ENCODE data around the gene LRRC7.

DNA sequence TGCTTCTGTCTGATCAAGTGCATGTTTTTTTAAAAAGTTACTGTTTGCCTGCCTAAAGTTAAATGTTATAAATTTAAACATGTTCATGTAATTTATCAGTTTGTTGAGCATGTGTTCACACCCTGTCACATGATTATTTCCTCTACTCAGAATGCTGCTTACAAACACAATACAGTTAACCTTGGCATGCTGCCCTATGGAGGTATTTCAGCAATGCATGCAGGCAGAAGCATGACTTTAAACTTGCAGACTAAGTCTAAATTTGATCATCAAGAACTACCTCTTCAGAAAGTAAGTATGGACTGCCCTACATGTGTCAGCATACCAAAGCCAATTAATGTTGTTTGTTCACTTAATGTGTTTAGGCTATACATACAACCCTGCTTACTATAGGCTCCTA, 476.1 kb downstream of the LRRC7 start:
- no peak for TF ChIP-seq EZH2 (conservative IDR thresholded peaks at IDR 0.05; ENCODE audit: low read depth, low read length)
- no peak for TF ChIP-seq CBX2 (IDR thresholded peaks at IDR 0.05; ENCODE audit: low read depth, low read length)
- no peak for TF ChIP-seq CBX2 (CRISPR knock-in tag; IDR thresholded peaks at IDR 0.05; ENCODE audit: low read depth)
- TF ChIP-seq NR3C1 (CRISPR knock-in tag; IDR thresholded peaks at IDR 0.05): no peak
- TF ChIP-seq, protein P1, sequence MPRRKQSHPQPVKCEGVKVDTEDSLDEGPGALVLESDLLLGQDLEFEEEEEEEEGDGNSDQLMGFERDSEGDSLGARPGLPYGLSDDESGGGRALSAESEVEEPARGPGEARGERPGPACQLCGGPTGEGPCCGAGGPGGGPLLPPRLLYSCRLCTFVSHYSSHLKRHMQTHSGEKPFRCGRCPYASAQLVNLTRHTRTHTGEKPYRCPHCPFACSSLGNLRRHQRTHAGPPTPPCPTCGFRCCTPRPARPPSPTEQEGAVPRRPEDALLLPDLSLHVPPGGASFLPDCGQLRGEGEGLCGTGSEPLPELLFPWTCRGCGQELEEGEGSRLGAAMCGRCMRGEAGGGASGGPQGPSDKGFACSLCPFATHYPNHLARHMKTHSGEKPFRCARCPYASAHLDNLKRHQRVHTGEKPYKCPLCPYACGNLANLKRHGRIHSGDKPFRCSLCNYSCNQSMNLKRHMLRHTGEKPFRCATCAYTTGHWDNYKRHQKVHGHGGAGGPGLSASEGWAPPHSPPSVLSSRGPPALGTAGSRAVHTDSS (CRISPR knock-in tag; conservative IDR thresholded peaks at IDR 0.05): no peak
- TF ChIP-seq, protein P2, sequence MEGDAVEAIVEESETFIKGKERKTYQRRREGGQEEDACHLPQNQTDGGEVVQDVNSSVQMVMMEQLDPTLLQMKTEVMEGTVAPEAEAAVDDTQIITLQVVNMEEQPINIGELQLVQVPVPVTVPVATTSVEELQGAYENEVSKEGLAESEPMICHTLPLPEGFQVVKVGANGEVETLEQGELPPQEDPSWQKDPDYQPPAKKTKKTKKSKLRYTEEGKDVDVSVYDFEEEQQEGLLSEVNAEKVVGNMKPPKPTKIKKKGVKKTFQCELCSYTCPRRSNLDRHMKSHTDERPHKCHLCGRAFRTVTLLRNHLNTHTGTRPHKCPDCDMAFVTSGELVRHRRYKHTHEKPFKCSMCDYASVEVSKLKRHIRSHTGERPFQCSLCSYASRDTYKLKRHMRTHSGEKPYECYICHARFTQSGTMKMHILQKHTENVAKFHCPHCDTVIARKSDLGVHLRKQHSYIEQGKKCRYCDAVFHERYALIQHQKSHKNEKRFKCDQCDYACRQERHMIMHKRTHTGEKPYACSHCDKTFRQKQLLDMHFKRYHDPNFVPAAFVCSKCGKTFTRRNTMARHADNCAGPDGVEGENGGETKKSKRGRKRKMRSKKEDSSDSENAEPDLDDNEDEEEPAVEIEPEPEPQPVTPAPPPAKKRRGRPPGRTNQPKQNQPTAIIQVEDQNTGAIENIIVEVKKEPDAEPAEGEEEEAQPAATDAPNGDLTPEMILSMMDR (CRISPR knock-in tag; IDR thresholded peaks at IDR 0.05): no peak
- no peak for TF ChIP-seq PTBP1 (IDR thresholded peaks at IDR 0.05; ENCODE audit: low read depth, low read length, poor library complexity, severe bottlenecking)
- no peak for TF ChIP-seq ESRRA (CRISPR knock-in tag; IDR thresholded peaks at IDR 0.05; ENCODE audit: low read depth)
- no peak for TF ChIP-seq ZBTB1 (CRISPR knock-in tag; IDR thresholded peaks at IDR 0.05; ENCODE audit: borderline replicate concordance)
- TF ChIP-seq NCOA2 (CRISPR knock-in tag; IDR thresholded peaks at IDR 0.05): no peak
- TF ChIP-seq, protein P3, sequence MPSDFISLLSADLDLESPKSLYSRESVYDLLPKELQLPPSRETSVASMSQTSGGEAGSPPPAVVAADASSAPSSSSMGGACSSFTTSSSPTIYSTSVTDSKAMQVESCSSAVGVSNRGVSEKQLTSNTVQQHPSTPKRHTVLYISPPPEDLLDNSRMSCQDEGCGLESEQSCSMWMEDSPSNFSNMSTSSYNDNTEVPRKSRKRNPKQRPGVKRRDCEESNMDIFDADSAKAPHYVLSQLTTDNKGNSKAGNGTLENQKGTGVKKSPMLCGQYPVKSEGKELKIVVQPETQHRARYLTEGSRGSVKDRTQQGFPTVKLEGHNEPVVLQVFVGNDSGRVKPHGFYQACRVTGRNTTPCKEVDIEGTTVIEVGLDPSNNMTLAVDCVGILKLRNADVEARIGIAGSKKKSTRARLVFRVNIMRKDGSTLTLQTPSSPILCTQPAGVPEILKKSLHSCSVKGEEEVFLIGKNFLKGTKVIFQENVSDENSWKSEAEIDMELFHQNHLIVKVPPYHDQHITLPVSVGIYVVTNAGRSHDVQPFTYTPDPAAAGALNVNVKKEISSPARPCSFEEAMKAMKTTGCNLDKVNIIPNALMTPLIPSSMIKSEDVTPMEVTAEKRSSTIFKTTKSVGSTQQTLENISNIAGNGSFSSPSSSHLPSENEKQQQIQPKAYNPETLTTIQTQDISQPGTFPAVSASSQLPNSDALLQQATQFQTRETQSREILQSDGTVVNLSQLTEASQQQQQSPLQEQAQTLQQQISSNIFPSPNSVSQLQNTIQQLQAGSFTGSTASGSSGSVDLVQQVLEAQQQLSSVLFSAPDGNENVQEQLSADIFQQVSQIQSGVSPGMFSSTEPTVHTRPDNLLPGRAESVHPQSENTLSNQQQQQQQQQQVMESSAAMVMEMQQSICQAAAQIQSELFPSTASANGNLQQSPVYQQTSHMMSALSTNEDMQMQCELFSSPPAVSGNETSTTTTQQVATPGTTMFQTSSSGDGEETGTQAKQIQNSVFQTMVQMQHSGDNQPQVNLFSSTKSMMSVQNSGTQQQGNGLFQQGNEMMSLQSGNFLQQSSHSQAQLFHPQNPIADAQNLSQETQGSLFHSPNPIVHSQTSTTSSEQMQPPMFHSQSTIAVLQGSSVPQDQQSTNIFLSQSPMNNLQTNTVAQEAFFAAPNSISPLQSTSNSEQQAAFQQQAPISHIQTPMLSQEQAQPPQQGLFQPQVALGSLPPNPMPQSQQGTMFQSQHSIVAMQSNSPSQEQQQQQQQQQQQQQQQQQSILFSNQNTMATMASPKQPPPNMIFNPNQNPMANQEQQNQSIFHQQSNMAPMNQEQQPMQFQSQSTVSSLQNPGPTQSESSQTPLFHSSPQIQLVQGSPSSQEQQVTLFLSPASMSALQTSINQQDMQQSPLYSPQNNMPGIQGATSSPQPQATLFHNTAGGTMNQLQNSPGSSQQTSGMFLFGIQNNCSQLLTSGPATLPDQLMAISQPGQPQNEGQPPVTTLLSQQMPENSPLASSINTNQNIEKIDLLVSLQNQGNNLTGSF (CRISPR knock-in tag; IDR thresholded peaks at IDR 0.05): no peak
- TF ChIP-seq ZNF232 (CRISPR knock-in tag; IDR thresholded peaks at IDR 0.05; ENCODE audit: borderline replicate concordance): no peak

Measured in HepG2 (cell line).